ENCODE results near the gene TGFBRAP1. TPM values are rescaled to one million over a fixed set of nuclear protein-coding genes. Genes with fewer than 3 reads are reported as not detected.

The TGFBRAP1 gene
- total and polyA plus RNA-seq, 4 donors = 1.8 to 10.4 (median 6.8) TPM

- TF ChIP-seq MAX (IDR thresholded peaks at IDR 0.05) (no peak), RXRA (IDR thresholded peaks at IDR 0.05) (no peak), EGR1 (IDR thresholded peaks at IDR 0.05; ENCODE audit: low read depth in 2 of 2) (no peak), ATF3 (IDR thresholded peaks at IDR 0.05) (no peak)
Observed at GRCh38 chr2:105334211-105334610, 4.7 kb upstream of the TGFBRAP1 start (continued).

- H3K4me1 ChIP-seq (ENCODE audit: control insufficient read depth in 4 of 4, insufficient read depth in 4 of 4, low read length in 3 of 4) = peaks cover 7 to 26% (median 15%) of the 10 kb centered on the region in 4 donors
- no peak for TF ChIP-seq RAD21 (IDR thresholded peaks at IDR 0.05)
- TF ChIP-seq YY1 (IDR thresholded peaks at IDR 0.05) = no peak
- TF ChIP-seq FOXA1 (IDR thresholded peaks at IDR 0.05) = no peak
- TF ChIP-seq JUND (IDR thresholded peaks at IDR 0.05) = no peak
- TF ChIP-seq REST (IDR thresholded peaks at IDR 0.05) = no peak
- TF ChIP-seq MAX (IDR thresholded peaks at IDR 0.05) = no peak
- no peak for TF ChIP-seq FOXA2 (IDR thresholded peaks at IDR 0.05)
- no peak for TF ChIP-seq GABPA (IDR thresholded peaks at IDR 0.05 in 1 of 2, conservative IDR thresholded peaks at IDR 0.05 in 1 of 2)
- no peak for TF ChIP-seq EGR1 (IDR thresholded peaks at IDR 0.05; ENCODE audit: low read depth in 2 of 2)
- TF ChIP-seq NR2F2 (IDR thresholded peaks at IDR 0.05) = no peak
- TF ChIP-seq SP1 (IDR thresholded peaks at IDR 0.05) = no peak
- no peak for TF ChIP-seq HNF4A (conservative IDR thresholded peaks at IDR 0.05)
- no peak for TF ChIP-seq CTCF (IDR thresholded peaks at IDR 0.05; ENCODE audit: low read depth, low read length, missing input control)
- no peak for TF ChIP-seq RXRA (IDR thresholded peaks at IDR 0.05)
- TF ChIP-seq ATF3 (IDR thresholded peaks at IDR 0.05) = no peak
- no peak for TF ChIP-seq TAF1 (conservative IDR thresholded peaks at IDR 0.05)
- TF ChIP-seq ZBTB33 (IDR thresholded peaks at IDR 0.05) = no peak
- no peak for TF ChIP-seq HNF4G (IDR thresholded peaks at IDR 0.05)
- H3K27ac ChIP-seq (ENCODE audit: low read depth in 1 of 2, low read length in 2 of 2) = peak overlapping the region in 1 of 2 donors; percentile 82
- WGBS = 96% methylated on average over 4 of the region's 4 CpGs
- no peaks in the 10 kb centered on the region for H3K36me3 ChIP-seq (ENCODE audit: control insufficient read depth in 4 of 4, insufficient read depth in 3 of 4, low read depth in 1 of 4, low read length in 3 of 4)
- no peaks in the 10 kb centered on the region for H3K9me3 ChIP-seq (ENCODE audit: control insufficient read depth in 4 of 4, low read length in 3 of 4)
- DNase-seq (ENCODE audit: low spot score) = no peak
- H3K4me3 ChIP-seq (ENCODE audit: low read depth in 1 of 3, low read length in 3 of 3) = no peak overlapping the region
- peak overlapping the region in 1 of 2 donors; percentile 80 for H3K9ac ChIP-seq (ENCODE audit: low read depth in 1 of 2, low read length in 2 of 2)
- no peaks in the 10 kb centered on the region for H3K27me3 ChIP-seq (ENCODE audit: control insufficient read depth in 4 of 4, insufficient read depth in 4 of 4, low read length in 3 of 4)
Observed at GRCh38 chr2:105330681-105331375, 1.3 kb upstream of the TGFBRAP1 start.

All from liver (tissue), 9 donors.